ENCODE measurements around the gene LPAR6. TPM values are rescaled to one million over a fixed set of nuclear protein-coding genes. Genes with fewer than 3 reads are reported as not detected.

The LPAR6 gene
- total and polyA plus RNA-seq, 8 donors = 20.6 to 59.0 (median 47.9) TPM

- H3K4me3 ChIP-seq = no peak overlapping the region
- peaks cover 30 to 45% of the 10 kb centered on the region in 2 donors for H3K4me1 ChIP-seq
- H3K36me3 ChIP-seq = peaks cover 0 to 20% of the 10 kb centered on the region in 2 donors
- ATAC-seq (no peak), DNase-seq (no peak)
- no peaks in the 10 kb centered on the region for H3K9me3 ChIP-seq
- intact Hi-C loops (cut with DNase I) = no loop called here
- H3K27ac ChIP-seq = no peak overlapping the region
- TF ChIP-seq, protein P1, sequence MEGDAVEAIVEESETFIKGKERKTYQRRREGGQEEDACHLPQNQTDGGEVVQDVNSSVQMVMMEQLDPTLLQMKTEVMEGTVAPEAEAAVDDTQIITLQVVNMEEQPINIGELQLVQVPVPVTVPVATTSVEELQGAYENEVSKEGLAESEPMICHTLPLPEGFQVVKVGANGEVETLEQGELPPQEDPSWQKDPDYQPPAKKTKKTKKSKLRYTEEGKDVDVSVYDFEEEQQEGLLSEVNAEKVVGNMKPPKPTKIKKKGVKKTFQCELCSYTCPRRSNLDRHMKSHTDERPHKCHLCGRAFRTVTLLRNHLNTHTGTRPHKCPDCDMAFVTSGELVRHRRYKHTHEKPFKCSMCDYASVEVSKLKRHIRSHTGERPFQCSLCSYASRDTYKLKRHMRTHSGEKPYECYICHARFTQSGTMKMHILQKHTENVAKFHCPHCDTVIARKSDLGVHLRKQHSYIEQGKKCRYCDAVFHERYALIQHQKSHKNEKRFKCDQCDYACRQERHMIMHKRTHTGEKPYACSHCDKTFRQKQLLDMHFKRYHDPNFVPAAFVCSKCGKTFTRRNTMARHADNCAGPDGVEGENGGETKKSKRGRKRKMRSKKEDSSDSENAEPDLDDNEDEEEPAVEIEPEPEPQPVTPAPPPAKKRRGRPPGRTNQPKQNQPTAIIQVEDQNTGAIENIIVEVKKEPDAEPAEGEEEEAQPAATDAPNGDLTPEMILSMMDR (IDR thresholded peaks at IDR 0.05) = no peak
- H3K27me3 ChIP-seq = no peaks in the 10 kb centered on the region
Observed at GRCh38 chr13:48398450-48399095, 14.3 kb downstream of the LPAR6 start.

DNA sequence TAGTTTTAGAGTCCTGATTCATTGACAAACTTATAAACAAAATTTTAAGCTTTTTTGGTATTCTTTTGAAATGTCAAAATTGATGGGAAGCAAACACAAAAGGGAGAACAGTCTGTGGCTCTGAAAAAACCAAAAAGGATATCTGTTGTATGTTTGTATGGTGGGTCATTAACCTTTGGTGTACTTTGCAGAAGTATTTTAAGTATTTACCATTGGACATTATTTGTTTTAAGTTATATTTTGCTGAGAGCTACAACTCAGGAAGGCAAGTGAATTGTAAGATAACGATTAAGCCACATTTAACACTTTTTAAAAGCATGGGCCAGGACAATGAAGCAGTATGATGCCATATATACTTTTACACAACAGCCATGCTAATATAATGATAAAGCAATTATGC lies 15.2 kb downstream of the LPAR6 start:
- no peak for DNase-seq
- no peaks in the 10 kb centered on the region for H3K27me3 ChIP-seq
- intact Hi-C loops (cut with DNase I) = no loop called here
- H3K27ac ChIP-seq = no peak overlapping the region
- H3K4me3 ChIP-seq = no peak overlapping the region
- H3K4me1 ChIP-seq = peaks cover 27 to 37% of the 10 kb centered on the region in 2 donors
- H3K36me3 ChIP-seq = peaks cover 0 to 28% of the 10 kb centered on the region in 2 donors
- no peaks in the 10 kb centered on the region for H3K9me3 ChIP-seq
- TF ChIP-seq, protein P1 (IDR thresholded peaks at IDR 0.05) = no peak
- no peak for ATAC-seq

GRCh38 chr13:48393698-48394085 lies 19.2 kb downstream of the LPAR6 start:
- DNase-seq (no peak), ATAC-seq (no peak)
- intact Hi-C loops (cut with DNase I) = no loop called here
- no peak overlapping the region for H3K4me3 ChIP-seq
- no peaks in the 10 kb centered on the region for H3K9me3 ChIP-seq
- TF ChIP-seq, protein P1 (IDR thresholded peaks at IDR 0.05) = no peak
- H3K36me3 ChIP-seq = peaks cover 0 to 39% of the 10 kb centered on the region in 2 donors
- no peak overlapping the region for H3K27ac ChIP-seq
- no peaks in the 10 kb centered on the region for H3K4me1 ChIP-seq
- no peaks in the 10 kb centered on the region for H3K27me3 ChIP-seq

DNA sequence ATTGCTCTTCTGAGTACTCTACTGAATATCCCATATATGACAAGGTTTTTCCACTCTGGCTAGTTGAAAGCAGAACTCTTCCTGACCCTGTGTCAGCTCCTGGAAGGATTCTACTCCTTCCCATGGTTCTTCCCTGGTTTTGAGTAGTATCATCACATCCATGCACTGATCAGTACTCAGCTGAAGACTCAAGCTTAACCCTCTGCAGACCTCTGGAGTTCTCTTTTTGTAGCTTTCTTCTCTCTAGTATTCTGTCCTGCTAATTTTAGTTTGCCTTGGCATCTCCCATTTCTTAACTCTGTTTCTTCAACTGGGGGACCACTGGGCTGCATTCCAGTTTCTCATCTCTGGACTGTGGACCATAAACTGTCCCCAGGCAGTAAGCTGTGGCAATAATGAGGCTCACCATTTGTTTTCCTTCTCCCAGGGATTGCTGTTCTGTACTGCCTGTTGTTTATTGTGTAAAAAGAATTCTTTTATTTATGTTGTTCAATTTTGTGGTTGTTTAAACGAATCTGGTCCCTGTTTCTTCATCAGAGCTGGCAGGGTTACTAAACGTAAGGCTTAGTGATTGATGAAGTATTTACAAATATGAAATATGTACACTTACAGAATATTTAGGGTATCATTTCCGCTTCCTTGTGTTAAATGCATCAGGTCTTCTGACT lies 19.7 kb downstream of the LPAR6 start:
- DNase-seq = no peak
- intact Hi-C loops (cut with DNase I) = no loop called here
- ATAC-seq = no peak

GRCh38 chr13:48391257-48391656 lies 21.7 kb downstream of the LPAR6 start:
- intact Hi-C loops (cut with DNase I) = no loop called here
- Histone ChIP-seq H3K27ac (no peak overlapping the region), H3K4me1 (no peaks in the 10 kb centered on the region), H3K4me3 (no peak overlapping the region), H3K36me3 (peaks cover 0 to 39% of the 10 kb centered on the region in 2 donors), H3K9me3 (no peaks in the 10 kb centered on the region), H3K27me3 (no peaks in the 10 kb centered on the region)
- no peak for DNase-seq
- ATAC-seq = no peak
- TF ChIP-seq, protein P1 (IDR thresholded peaks at IDR 0.05) = no peak

More for the DNA sequence above, 19.7 kb downstream of the LPAR6 start:
- H3K4me3 ChIP-seq = no peak overlapping the region
- H3K27ac ChIP-seq = no peak overlapping the region
- TF ChIP-seq, protein P1 (IDR thresholded peaks at IDR 0.05) = no peak
- H3K9me3 ChIP-seq = no peaks in the 10 kb centered on the region
- H3K36me3 ChIP-seq = peaks cover 0 to 39% of the 10 kb centered on the region in 2 donors
- no peaks in the 10 kb centered on the region for H3K4me1 ChIP-seq
- H3K27me3 ChIP-seq = no peaks in the 10 kb centered on the region
